GM19397 (cell line): ENCODE results near the gene UBE2Q1.

Experiments
- ATAC-seq: cut with Tn5 transposase; IDR thresholded peaks from one replicate; pipeline ENCODE4 v1.9.1; 2021; ENCODE audit warnings: mild to moderate bottlenecking, moderate library complexity; ENCODE audit not compliant: unreplicated experiment

Gene UBE2Q1

DNA sequence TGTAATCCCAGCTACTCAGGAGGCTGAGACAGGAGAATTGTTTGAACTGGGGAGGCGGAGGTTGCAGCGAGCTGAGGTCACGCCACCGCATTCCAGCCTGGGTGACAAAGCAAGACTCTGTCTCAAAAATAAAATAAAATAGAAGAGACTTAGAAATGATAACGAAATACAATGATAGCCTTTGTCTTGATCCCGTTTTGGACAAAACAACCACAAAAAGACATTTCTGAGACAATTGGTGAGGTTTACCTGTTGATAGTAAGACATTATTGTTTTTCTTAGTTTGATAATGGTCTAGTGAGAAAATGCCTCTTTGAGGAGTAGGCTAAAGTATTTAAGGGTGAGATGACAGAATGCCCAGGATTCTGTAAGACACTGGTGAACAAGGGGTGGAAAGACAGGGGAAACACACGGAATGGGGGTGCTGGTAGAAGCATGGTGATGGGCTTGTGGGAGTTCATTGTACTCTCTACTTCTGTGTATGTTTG is 44.4 kb downstream of the UBE2Q1 start:
- ATAC-seq, result no peak

DNA sequence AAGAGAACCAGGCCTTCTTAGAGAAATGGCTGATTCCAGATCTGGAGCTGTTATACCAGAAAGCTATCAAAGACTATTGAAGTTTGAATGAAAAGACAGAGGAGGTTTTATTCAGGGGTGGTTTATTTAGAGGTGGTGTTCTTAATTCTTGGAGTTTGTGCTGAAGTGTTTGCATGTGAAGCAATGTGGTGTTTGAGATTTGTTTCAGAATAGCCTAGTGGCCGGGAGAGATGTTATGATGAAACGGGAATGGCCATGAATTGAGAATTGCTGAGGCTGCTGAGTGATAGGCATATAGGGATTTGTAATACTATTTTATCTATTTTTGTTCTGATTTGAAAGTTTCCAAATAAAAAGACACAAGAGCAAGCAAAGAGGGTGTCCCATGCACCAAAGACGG is 45.7 kb downstream of the UBE2Q1 start:
- no peak for ATAC-seq

DNA sequence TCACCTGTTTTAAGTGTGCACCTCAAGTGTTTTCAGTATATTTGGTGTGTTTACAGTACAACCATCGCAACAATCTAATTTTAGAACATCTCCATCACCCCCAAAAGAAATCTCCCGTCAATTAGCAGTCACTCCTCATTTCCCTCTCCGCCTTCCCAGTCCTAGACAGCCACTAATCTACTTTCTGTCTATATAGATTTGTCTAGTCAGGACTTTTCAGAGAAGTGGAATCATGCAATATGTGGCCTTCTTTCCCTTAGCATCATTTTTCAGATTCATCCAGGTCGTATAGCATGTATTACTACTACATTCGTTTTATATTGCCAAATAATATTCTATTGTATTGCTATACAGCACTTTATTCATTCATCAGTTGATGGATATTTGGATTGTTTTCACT is 54.6 kb downstream of the UBE2Q1 start:
- ATAC-seq, result no peak

DNA sequence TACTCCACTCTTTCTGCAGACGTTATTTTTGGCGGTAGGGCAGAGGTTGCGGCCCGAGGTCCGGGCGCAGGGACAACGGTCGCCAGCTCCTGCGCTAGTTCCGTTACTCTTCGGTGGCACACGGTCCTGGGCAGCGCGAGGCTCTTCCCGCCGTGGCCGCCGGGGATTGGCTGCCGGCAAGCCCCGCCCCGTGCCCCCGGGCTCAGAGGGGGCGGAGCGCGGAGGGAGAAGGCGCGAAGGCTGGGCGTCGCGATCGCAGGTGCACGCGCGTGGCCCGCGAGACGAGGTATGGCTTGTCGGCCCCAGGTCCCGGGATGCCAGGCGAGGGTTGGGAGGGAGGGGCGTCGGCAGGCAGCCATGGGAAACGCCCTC is 55.7 kb downstream of the UBE2Q1 start:
- ATAC-seq, result no peak

DNA sequence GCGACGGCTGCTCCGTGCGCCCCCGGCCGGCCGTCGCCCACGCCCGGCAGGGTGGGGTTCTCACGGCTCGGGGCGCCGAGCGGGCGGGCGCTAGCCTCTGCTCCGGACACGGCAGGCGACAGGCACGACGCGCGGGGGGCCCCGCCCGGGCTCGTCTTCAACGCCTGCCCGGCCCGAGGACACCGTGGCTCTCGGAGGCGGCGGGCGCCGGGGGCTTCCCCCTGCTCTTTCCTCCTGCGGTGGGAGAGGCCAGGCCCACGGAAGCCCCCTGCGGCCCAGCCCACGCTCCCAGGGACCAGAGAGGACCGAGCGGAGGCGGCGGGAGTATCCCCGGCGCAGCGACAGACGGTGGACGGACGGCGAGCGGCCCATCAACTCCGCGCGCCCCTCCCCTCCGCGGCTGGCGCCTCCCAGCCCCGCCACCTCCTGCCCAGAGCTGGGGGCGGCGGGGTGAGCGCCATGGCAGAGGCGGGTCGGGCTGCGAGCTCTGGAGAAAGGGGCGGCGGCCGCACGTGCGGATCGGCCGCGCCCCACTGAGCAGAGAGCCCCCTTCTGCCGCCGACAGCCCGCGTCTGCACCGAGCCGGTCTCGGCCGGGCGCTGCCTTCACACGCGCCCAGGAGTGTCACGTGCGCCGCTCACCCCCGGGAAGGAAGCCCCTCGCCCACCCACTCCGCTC is 56.3 kb downstream of the UBE2Q1 start, which contains the start of the genes SHE and TDRD10:
Gene SHE (minus strand): TSS at position 347 of the 678 bp plus-strand sequence. CDS start 386 bp downstream, outside the sequence.
Gene TDRD10 (plus strand): TSS at position 154 of the 678 bp plus-strand sequence. CDS start 4,685 bp downstream, outside the sequence.
- ATAC-seq, result no peak

DNA sequence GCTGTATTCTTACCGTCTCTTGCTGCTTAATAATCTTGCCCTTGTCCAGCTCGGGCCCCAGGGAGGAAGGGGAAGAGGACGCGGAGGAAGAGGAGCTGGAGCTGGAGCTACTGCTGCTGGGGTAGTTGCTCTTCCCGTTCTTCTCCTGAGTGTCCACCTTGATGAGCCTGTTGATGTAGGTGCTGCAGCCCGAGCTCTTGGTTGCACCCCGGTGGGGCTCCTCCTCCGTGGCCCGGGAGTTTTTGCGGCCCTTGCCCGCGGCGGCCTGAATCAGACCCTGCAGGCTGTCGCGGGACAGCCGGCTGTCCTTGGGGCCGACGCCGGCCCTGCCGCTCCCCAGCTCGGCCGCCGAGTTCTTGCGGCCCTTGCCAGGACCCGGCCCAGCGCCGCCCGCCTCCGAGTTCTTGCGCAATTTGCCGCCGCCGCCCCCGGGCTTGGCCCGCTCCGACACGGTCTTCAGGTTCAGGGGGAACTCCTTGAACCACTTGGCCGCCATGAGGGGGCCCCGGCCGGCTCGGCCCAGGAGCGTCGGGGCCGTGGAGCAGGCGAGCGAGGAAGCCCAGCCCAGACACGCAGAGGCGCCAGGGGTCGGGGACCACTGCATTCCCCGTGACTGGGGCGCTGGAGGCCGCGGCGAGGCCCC is 56.9 kb downstream of the UBE2Q1 start:
- ATAC-seq, result no peak

DNA sequence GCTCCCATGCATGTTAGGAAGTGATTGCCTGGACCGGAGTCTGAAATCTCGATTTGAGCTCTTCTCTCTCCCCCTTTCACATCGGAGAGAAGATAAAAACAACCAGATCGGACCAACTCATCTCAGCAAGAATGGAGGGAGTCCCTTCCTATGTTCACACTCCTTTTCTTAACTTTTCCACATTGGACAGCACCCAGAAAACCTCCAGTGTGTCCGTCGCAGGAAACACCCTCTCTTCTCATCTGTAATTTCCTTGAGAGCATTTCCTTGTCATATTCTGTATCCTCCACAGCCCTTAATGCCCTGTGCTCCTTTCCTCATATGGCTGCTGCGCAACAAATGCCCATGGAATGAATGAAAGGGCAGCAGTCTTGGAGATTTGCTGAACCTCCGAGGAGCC is 57.9 kb downstream of the UBE2Q1 start:
- no peak for ATAC-seq

DNA sequence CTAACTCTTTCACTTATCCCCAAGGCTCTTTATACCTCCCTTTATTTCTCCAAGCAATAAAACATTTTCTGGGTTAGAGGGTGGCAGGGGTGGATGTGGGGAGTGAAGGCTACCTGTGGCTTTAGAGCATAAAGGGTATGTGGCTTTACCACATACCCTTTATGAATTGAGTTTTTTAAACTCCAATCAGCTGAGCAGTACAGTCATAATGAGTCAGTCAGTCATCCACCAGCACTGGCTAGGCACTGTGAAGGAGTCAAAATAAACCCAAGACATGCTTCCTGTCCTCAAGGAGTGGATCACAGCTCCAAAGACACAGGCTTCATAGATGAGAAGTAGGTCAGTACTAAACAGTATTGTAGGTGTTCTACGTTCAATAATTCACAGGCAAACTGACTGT is 59.0 kb downstream of the UBE2Q1 start:
- ATAC-seq, result no peak
